HG03520 (cell line): ENCODE data around the gene CLDN34.

Source experiments
- ATAC-seq: cut with Tn5 transposase; IDR thresholded peaks from one replicate; pipeline ENCODE4 v1.9.1; 2021; ENCODE audit warnings: mild to moderate bottlenecking, moderate library complexity; ENCODE audit not compliant: unreplicated experiment

Gene CLDN34

GRCh38 chrX:9966775-9967408 is at the start of gene CLDN34:
TSS of gene CLDN34 (plus strand) at chrX:9967358. CDS start at chrX:9967358, 0 bp downstream.
- ATAC-seq, result no peak

GRCh38 chrX:9917861-9918260 is 49.3 kb upstream of the CLDN34 start:
- no peak for ATAC-seq

- ATAC-seq, result no peak
Measured at GRCh38 chrX:9919632-9920172, 47.5 kb upstream of the CLDN34 start.

- no peak for ATAC-seq
Measured at GRCh38 chrX:9921407-9921806, 45.8 kb upstream of the CLDN34 start.

- no peak for ATAC-seq
Measured at GRCh38 chrX:9923357-9923756, 43.8 kb upstream of the CLDN34 start.

GRCh38 chrX:9926002-9926401 is 41.2 kb upstream of the CLDN34 start:
- no peak for ATAC-seq

- ATAC-seq, result no peak
Measured at GRCh38 chrX:9927698-9928482, 39.3 kb upstream of the CLDN34 start.

- ATAC-seq, result no peak
Measured at GRCh38 chrX:9935436-9935835, 31.7 kb upstream of the CLDN34 start.

GRCh38 chrX:9937761-9938160 is 29.4 kb upstream of the CLDN34 start:
- ATAC-seq, result no peak

- ATAC-seq, result no peak
Measured at GRCh38 chrX:9938516-9938915, 28.6 kb upstream of the CLDN34 start.

- ATAC-seq, result no peak
Measured at GRCh38 chrX:9940421-9940820, 26.7 kb upstream of the CLDN34 start.

GRCh38 chrX:9942086-9942485 is 25.1 kb upstream of the CLDN34 start:
- ATAC-seq, result peak; percentile 94

GRCh38 chrX:9943420-9943819 is 23.7 kb upstream of the CLDN34 start:
- ATAC-seq, result no peak

GRCh38 chrX:9947131-9947794 is 19.9 kb upstream of the CLDN34 start:
- ATAC-seq, result no peak

GRCh38 chrX:9948406-9948805 is 18.8 kb upstream of the CLDN34 start:
- ATAC-seq, result no peak

GRCh38 chrX:9952300-9952699 is 14.9 kb upstream of the CLDN34 start:
- ATAC-seq, result no peak

GRCh38 chrX:9953396-9953795 is 13.8 kb upstream of the CLDN34 start:
- no peak for ATAC-seq

- no peak for ATAC-seq
Measured at GRCh38 chrX:9955506-9955905, 11.7 kb upstream of the CLDN34 start.

GRCh38 chrX:9957743-9958142 is 9.4 kb upstream of the CLDN34 start:
- no peak for ATAC-seq

- no peak for ATAC-seq
Measured at GRCh38 chrX:9958183-9958582, 9.0 kb upstream of the CLDN34 start.

- ATAC-seq, result no peak
Measured at GRCh38 chrX:9961750-9962149, 5.4 kb upstream of the CLDN34 start.

GRCh38 chrX:9977635-9978034 is 10.5 kb downstream of the CLDN34 start:
- ATAC-seq, result no peak
